CD4-positive, alpha-beta T cell (primary cell): ENCODE data around the gene LGI4. TPM values are rescaled to one million over a fixed set of nuclear protein-coding genes. Genes with fewer than 3 reads are reported as not detected.

Experiments used
- ATAC-seq: fragments of 200-7000 bp; cut with Tn5 transposase; one replicate; pipeline ENCODE4 v1.10.0; 2022; ENCODE audit warnings: mild to moderate bottlenecking; ENCODE audit not compliant: poor library complexity
- CTCF ChIA-PET: fragments of 350-600 bp; sonication (Branson Sonifier 250); formaldehyde crosslinking; loops from one replicate; lab custom pipeline; 2021; ENCODE audit warnings: antibody characterized with exemption, inconsistent platforms; lab: Charles Lee
- POLR2A ChIA-PET: fragments of 350-600 bp; sonication (Branson Sonifier 250); formaldehyde crosslinking; loops from one replicate; lab custom pipeline; 2021; ENCODE audit warnings: antibody characterized with exemption, inconsistent platforms; lab: Charles Lee
- DNase-seq, 14 experiments: peaks; one replicate each; pipeline ENCODE4 v3.0.0-alpha.2; 2013 to 2020; ENCODE audit warnings: mixed read lengths in 2 of 14
- H3K27ac ChIP-seq, 2 donors: one replicate each; pipeline versions ENCODE4 v1.5.1 to v1.7.0; 2013; ENCODE audit warnings: low read length in 2 of 2, low read depth in 1 of 2, mild to moderate bottlenecking in 1 of 2
- H3K27me3 ChIP-seq, 2 experiments: 1 replicate in 1 of 2; 2 replicates in 1 of 2; pipeline versions ENCODE4 v1.6.1 to v1.7.0; 2013; ENCODE audit warnings: low read length in 2 of 2, control low read depth in 1 of 2, mild to moderate bottlenecking in 1 of 2, moderate library complexity in 1 of 2; ENCODE audit not compliant: insufficient read depth in 2 of 2, control insufficient read depth in 1 of 2
- H3K36me3 ChIP-seq: one replicate; pipeline ENCODE4 v1.6.1; 2013; ENCODE audit warnings: low read length, control low read depth; ENCODE audit not compliant: insufficient read depth
- H3K4me1 ChIP-seq: one replicate; pipeline ENCODE4 v1.6.1; 2013; ENCODE audit warnings: low read length, control low read depth; ENCODE audit not compliant: insufficient read depth
- H3K4me3 ChIP-seq: one replicate; pipeline ENCODE4 v1.5.1; 2013; ENCODE audit warnings: mild to moderate bottlenecking, low read length, moderate library complexity
- H3K9me3 ChIP-seq, 2 experiments: 1 replicate in 1 of 2; 2 replicates in 1 of 2; pipeline versions ENCODE4 v1.6.1 to v1.7.0; 2013; ENCODE audit warnings: low read length in 2 of 2, mild to moderate bottlenecking in 2 of 2, control low read depth in 1 of 2, moderate library complexity in 1 of 2; ENCODE audit not compliant: control insufficient read depth in 1 of 2, insufficient read depth in 1 of 2
- H3K27ac Mint-ChIP-seq: one replicate; pipeline ENCODE4 v1.8.0; 2020; ENCODE audit warnings: mixed read lengths
- H3K27me3 Mint-ChIP-seq: one replicate; pipeline ENCODE4 v1.8.0; 2021; ENCODE audit warnings: mixed read lengths
- H3K36me3 Mint-ChIP-seq: one replicate; pipeline ENCODE4 v1.8.0; 2021; ENCODE audit warnings: low read depth, mixed read lengths
- H3K4me1 Mint-ChIP-seq: one replicate; pipeline ENCODE4 v1.8.0; 2021; ENCODE audit warnings: low read depth, mixed read lengths
- H3K4me3 Mint-ChIP-seq: one replicate; pipeline ENCODE4 v1.8.0; 2020; ENCODE audit warnings: mild to moderate bottlenecking, mixed read lengths
- H3K9me3 Mint-ChIP-seq: one replicate; pipeline ENCODE4 v1.8.0; 2020; ENCODE audit warnings: mixed read lengths
- CTCF ChIP-seq: fragments of 200-600 bp; IDR thresholded peaks from one replicate; pipeline ENCODE4 v1.8.0; 2022; ENCODE audit warnings: antibody characterized with exemption, mild to moderate bottlenecking
- intact Hi-C, 2 experiments: fragments of 100-400 bp; cut with DNase I in 1 of 2; cut with micrococcal nuclease in 1 of 2; formaldehyde crosslinking; loops; one replicate each; pipeline versions ENCODE4 v1.15.1 to v1.9.0; 2023 to 2025; cut with DNase I, micrococcal nuclease
- total RNA-seq, 174 experiments: library from RNA in 2 of 174; stranded (reverse) in 2 of 174; gene quantifications; one replicate each; pipeline ENCODE4 v1.2.3 and lab custom pipeline; 2021 to 2026

The LGI4 gene
- total RNA-seq, 2 experiments from 2014 or later = 0.69 to 0.70 TPM

GRCh38 chr19:35136977-35137702, 2.3 kb upstream of the LGI4 start:
- no peak overlapping the region for H3K4me3 ChIP-seq
- no peak for TF ChIP-seq CTCF
- Mint-ChIP-seq H3K9me3 (no peaks in the 10 kb centered on the region), H3K4me3 (no peak overlapping the region), H3K27ac (no peak overlapping the region), H3K27me3 (no peaks in the 10 kb centered on the region), H3K36me3 (no peaks in the 10 kb centered on the region), H3K4me1 (peaks cover 24% of the 10 kb centered on the region)
- peaks cover 29% of the 10 kb centered on the region for H3K4me1 ChIP-seq
- ATAC-seq (no peak), DNase-seq (no peak)
- H3K9me3 ChIP-seq = no peaks in the 10 kb centered on the region
- no peak overlapping the region for H3K27ac ChIP-seq
- H3K36me3 ChIP-seq = no peaks in the 10 kb centered on the region
- CTCF ChIA-PET = interaction anchor here (1.5 kb wide), 1 partner anchor 16 kb away, joined by 3 read pairs; no protein-coding TSS in a partner anchor
- intact Hi-C loops = no loop called here
- H3K27me3 ChIP-seq = no peaks in the 10 kb centered on the region
- POLR2A ChIA-PET = no interaction called here

- ATAC-seq (no peak), DNase-seq (no peak)
- H3K4me1 ChIP-seq = peaks cover 20% of the 10 kb centered on the region
- POLR2A ChIA-PET = interaction anchor here (0.8 to 1.1 kb wide), 2 partner anchors 11 to 75 kb away, joined by 3 read pairs; no protein-coding TSS in a partner anchor
- no peaks in the 10 kb centered on the region for H3K36me3 ChIP-seq
- CTCF ChIA-PET = interaction anchor here (1.2 to 2.2 kb wide), 2 partner anchors 69 to 374 kb away, joined by 4 to 10 read pairs; no protein-coding TSS in a partner anchor
- Mint-ChIP-seq H3K27ac (no peak overlapping the region), H3K9me3 (no peaks in the 10 kb centered on the region), H3K36me3 (no peaks in the 10 kb centered on the region), H3K4me1 (peaks cover 15% of the 10 kb centered on the region), H3K4me3 (no peak overlapping the region), H3K27me3 (no peaks in the 10 kb centered on the region)
- no peaks in the 10 kb centered on the region for H3K9me3 ChIP-seq
- intact Hi-C loops = no loop called here
- H3K4me3 ChIP-seq = no peak overlapping the region
- no peak overlapping the region for H3K27ac ChIP-seq
- no peaks in the 10 kb centered on the region for H3K27me3 ChIP-seq
- no peak for TF ChIP-seq CTCF
Measured at GRCh38 chr19:35136231-35136630, 1.4 kb upstream of the LGI4 start.

GRCh38 chr19:35135389-35135909, 590 bp upstream of the LGI4 start:
- peak; percentile 92 for ATAC-seq
- intact Hi-C loops = loop anchor here in 1 of 2 experiments (2.0 kb wide), 1 partner anchor 21 kb away; the partner anchor contains the start of gene FXYD3
- peak overlapping the region; percentile 13 for H3K27ac Mint-ChIP-seq

More at GRCh38 chr19:35135389-35135909, 590 bp upstream of the LGI4 start:
- H3K9me3 ChIP-seq = no peaks in the 10 kb centered on the region
- DNase-seq = peak in 13 of 14 experiments; percentile 42 to 81 (median 58)
- Mint-ChIP-seq H3K36me3 (no peaks in the 10 kb centered on the region), H3K27me3 (no peaks in the 10 kb centered on the region), H3K9me3 (no peaks in the 10 kb centered on the region), H3K4me1 (peaks cover 8% of the 10 kb centered on the region), H3K4me3 (no peak overlapping the region)
- no peak overlapping the region for H3K4me3 ChIP-seq
- POLR2A ChIA-PET = interaction anchor here (0.8 to 1.1 kb wide), 2 partner anchors 10 to 76 kb away, joined by 3 read pairs; no protein-coding TSS in a partner anchor
- TF ChIP-seq CTCF = peak; percentile 58
- CTCF ChIA-PET = interaction anchor here (0.7 to 2.2 kb wide), 4 partner anchors 22 to 375 kb away, joined by 3 to 10 read pairs (median 4); no protein-coding TSS in a partner anchor
- peaks cover 13% of the 10 kb centered on the region for H3K4me1 ChIP-seq
- no peaks in the 10 kb centered on the region for H3K36me3 ChIP-seq
- no peaks in the 10 kb centered on the region for H3K27me3 ChIP-seq
- no peak overlapping the region for H3K27ac ChIP-seq
